Activated CD8-positive, alpha-beta T cell treated with anti-CD3 and anti-CD28 coated beads, Interleukin-2, amount 10 ng/mL, durations not matched to agents 7 days and 5 days (primary cell): ENCODE results near the gene C2orf42. TPM values are rescaled to one million over a fixed set of nuclear protein-coding genes. Genes with fewer than 3 reads are reported as not detected.
A peak's percentile ranks its signal among the peaks of the same experiment; 100 is the strongest.
"Not testable (repeated sequence)": the region's sequence is repeated elsewhere in the genome, so short reads cannot be mapped to it uniquely, and the experiment has no call there.

ENCODE experiments used
- ATAC-seq: fragments of 150-1000 bp; cut with Tn5 transposase; one replicate; pipeline ENCODE4 v1.10.0; 2021; ENCODE audit warnings: moderate library complexity
- CTCF ChIA-PET: fragments of 350-600 bp; sonication (Branson Sonifier 250); formaldehyde crosslinking; loops from one replicate; lab custom pipeline; 2021; ENCODE audit warnings: antibody characterized with exemption; lab: Charles Lee
- POLR2A ChIA-PET: fragments of 350-600 bp; sonication (Branson Sonifier 250); formaldehyde crosslinking; loops from one replicate; lab custom pipeline; 2021; ENCODE audit warnings: antibody characterized with exemption; lab: Charles Lee
- DNase-seq: peaks from one replicate; pipeline ENCODE4 v3.0.0-alpha.2; 2020
- H3K27ac Mint-ChIP-seq: one replicate; pipeline ENCODE4 v1.8.0; 2021; ENCODE audit warnings: mild to moderate bottlenecking, mixed read lengths
- H3K27me3 Mint-ChIP-seq: one replicate; pipeline ENCODE4 v1.8.0; 2021; ENCODE audit warnings: low read depth, mixed read lengths
- H3K36me3 Mint-ChIP-seq: one replicate; pipeline ENCODE4 v1.8.0; 2021; ENCODE audit warnings: low read depth, mixed read lengths
- H3K4me1 Mint-ChIP-seq: one replicate; pipeline ENCODE4 v1.8.0; 2021; ENCODE audit warnings: low read depth, mixed read lengths
- H3K4me3 Mint-ChIP-seq: one replicate; pipeline ENCODE4 v1.8.0; 2021; ENCODE audit warnings: mild to moderate bottlenecking, mixed read lengths
- H3K9me3 Mint-ChIP-seq: one replicate; pipeline ENCODE4 v1.8.0; 2022; ENCODE audit warnings: mixed read lengths; ENCODE audit not compliant: insufficient read depth
- total RNA-seq, 2 experiments: library from RNA; stranded (reverse); gene quantifications; one replicate each; pipeline ENCODE4 v1.2.3, GENCODE V29; 2021

The C2orf42 gene
- total RNA-seq, 2 experiments from 2014 or later, result 23.0 to 29.4 TPM

DNA sequence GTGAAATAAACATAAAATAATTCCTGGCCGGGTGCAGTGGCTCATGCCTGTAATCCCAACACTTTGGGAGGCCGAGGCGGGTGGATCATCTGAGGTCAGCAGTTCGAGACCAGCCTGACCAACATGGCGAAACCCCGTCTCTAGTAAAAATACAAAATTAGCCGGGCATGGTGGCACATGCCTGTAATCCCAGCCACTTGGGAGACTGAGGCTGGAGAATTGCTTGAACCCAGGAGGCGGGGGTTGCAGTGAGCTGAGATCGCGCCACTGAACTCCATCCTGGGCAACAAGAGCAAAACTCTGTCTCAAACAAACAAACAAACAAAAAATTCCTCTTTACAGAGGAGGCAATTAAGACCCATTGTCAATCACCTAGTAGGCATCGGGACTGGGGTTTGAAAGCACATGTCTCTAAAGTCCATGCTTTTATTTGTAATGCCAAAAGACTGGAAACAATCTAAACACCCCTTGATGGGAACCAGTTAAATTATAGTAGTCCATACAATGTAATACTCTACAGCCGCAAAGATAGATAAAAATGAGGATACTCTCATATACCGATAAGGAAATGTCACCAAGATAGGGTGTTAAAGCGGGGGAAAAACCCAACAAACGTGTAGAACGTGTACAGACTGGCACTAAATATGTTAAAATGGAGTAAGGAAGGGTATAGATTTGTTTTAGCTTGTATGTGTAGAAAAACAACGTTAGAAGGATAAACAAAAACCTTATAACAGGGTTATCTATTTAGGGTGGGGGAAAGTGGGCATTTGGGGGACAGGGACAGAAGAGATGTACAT is 59.3 kb downstream of the C2orf42 start:
- not testable (repeated sequence) for H3K27me3 Mint-ChIP-seq, ATAC-seq, DNase-seq, H3K36me3 Mint-ChIP-seq, H3K9me3 Mint-ChIP-seq
- POLR2A ChIA-PET, result interaction anchor here (0.7 to 15.2 kb wide), 12 partner anchors 7 to 488 kb away, joined by 3 to 370 read pairs (median 24); partner anchors contain the start of genes MXD1 and PCBP1
- peaks cover 81% of the 10 kb centered on the region for H3K4me1 Mint-ChIP-seq
- H3K4me3 Mint-ChIP-seq, result peak overlapping the region; percentile 84
- H3K27ac Mint-ChIP-seq, result peak overlapping the region; percentile 98
- CTCF ChIA-PET, result interaction anchor here (1.1 to 7.0 kb wide), 9 partner anchors 7 to 61 kb away, joined by 3 to 54 read pairs (median 20); no protein-coding TSS in a partner anchor

DNA sequence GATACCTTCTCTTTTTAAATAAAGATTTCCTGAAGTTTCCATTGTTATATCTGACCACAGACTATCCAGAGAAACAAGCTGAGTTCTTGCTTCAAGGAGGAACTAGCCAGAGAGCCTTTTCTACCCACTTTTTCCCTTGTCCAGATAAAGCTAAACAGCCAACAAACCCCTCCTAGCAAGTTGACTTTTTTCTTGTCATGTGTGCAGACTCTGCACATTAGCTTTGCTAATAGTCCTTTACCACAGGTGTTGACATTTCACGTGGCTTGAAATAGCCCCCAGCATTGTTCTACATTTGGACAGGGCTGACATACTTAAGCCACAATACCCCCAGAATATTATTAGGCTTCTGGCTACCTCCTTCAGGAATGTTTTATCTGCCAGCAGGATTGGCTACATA is 62.8 kb downstream of the C2orf42 start:
- Mint-ChIP-seq H3K9me3 (no peaks in the 10 kb centered on the region), H3K4me3 (no peak overlapping the region), H3K4me1 (peaks cover 78% of the 10 kb centered on the region), H3K27me3 (no peaks in the 10 kb centered on the region), H3K36me3 (peaks cover 7% of the 10 kb centered on the region), H3K27ac (peak overlapping the region; percentile 16)
- no peak for DNase-seq
- ChIA-PET POLR2A (interaction anchor here (0.7 to 4.8 kb wide), 3 partner anchors 10 to 41 kb away, joined by 3 to 84 read pairs (median 12); partner anchors contain the start of gene PCBP1), CTCF (interaction anchor here (0.6 to 2.1 kb wide), 5 partner anchors 8 to 213 kb away, joined by 3 to 6 read pairs (median 3); partner anchors contain the start of gene MXD1)
- ATAC-seq, result no peak

DNA sequence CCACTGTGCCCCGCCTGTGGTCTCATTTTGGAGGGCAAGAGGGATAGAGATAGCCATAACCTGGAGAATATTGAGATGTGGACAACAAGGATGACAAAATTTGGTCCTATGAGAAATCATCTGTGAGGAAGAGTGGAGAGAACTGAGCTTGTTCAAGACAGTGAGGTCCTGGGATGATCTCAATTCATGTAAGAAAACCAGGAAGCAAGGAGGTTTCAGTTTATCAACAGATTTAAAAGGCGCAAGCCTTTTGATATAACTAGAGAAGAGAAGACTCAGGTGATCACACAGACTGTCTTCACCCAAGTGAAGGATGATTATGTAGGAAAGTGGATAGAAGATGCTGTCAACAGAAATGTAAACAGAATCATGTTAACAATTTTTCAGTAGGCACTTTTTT is 64.4 kb downstream of the C2orf42 start:
- DNase-seq (no peak), ATAC-seq (no peak)
- Mint-ChIP-seq H3K36me3 (peaks cover 7% of the 10 kb centered on the region), H3K4me1 (peaks cover 83% of the 10 kb centered on the region), H3K9me3 (no peaks in the 10 kb centered on the region), H3K27me3 (no peaks in the 10 kb centered on the region), H3K4me3 (peak overlapping the region; percentile 90), H3K27ac (peak overlapping the region; percentile 99)
- ChIA-PET CTCF (interaction anchor here (0.7 to 3.7 kb wide), 7 partner anchors 9 to 55 kb away, joined by 3 to 19 read pairs (median 6); no protein-coding TSS in a partner anchor), POLR2A (interaction anchor here (0.5 to 4.8 kb wide), 8 partner anchors 7 to 65 kb away, joined by 3 to 84 read pairs (median 20); partner anchors contain the start of genes C2orf42 and PCBP1)

DNA sequence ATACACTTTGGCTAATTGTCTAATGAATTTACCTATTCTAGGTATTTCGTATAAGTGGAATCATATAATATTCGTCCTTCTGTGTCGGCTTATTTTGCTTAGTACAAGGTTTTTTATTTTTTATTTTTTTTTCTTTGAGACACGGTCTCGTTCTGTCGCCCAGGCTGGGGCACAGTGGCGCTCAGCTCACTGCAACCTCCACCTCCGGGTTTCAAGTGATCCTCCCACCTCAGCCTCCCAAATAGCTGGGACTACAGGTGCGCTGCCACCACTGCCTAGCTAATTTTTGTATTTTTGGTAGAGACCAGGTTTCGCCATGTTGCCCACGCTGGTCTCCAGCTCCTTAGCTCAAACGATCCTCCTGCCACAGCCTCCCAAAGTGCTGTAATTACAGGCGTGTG is 65.3 kb downstream of the C2orf42 start:
- Mint-ChIP-seq H3K4me1 (peaks cover 80% of the 10 kb centered on the region), H3K27ac (peak overlapping the region; percentile 99), H3K9me3 (no peaks in the 10 kb centered on the region), H3K4me3 (peak overlapping the region; percentile 90), H3K36me3 (peaks cover 7% of the 10 kb centered on the region), H3K27me3 (no peaks in the 10 kb centered on the region)
- POLR2A ChIA-PET, result interaction anchor here (0.9 to 4.8 kb wide), 12 partner anchors 8 to 66 kb away, joined by 3 to 84 read pairs (median 16); partner anchors contain the start of genes C2orf42 and PCBP1
- ATAC-seq (no peak), DNase-seq (no peak)
- CTCF ChIA-PET, result interaction anchor here (0.9 to 3.7 kb wide), 10 partner anchors 8 to 55 kb away, joined by 4 to 23 read pairs (median 12); no protein-coding TSS in a partner anchor

DNA sequence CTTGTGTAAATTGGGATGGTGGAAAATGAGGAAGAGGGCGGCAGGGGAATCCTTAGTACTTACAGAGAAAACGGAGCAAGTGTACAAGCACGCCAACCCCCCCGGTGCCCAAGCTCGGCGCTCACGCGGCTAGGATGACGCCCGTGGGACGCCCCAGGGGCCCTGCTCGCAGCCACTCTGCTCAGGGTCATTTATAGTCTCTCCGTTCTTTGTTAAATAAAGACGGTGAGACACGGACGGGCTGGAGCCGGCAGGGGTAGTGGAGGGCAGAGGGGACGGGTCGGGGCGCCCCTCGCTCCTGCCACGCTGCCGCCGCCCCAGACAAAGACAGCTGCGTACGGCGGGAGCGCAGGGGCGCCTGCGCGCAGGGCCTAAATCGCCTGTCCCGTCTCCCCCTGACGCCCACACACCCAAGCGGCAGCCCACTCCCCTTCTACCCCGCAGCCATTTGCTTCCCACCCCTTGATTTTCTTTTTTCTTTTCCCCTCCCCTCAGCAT is 65.8 kb downstream of the C2orf42 start:
- Mint-ChIP-seq H3K36me3 (peaks cover 7% of the 10 kb centered on the region), H3K27ac (peak overlapping the region; percentile 99), H3K4me3 (peak overlapping the region; percentile 90), H3K9me3 (no peaks in the 10 kb centered on the region), H3K27me3 (no peaks in the 10 kb centered on the region), H3K4me1 (peaks cover 78% of the 10 kb centered on the region)
- ATAC-seq (peak; percentile 70), DNase-seq (peak; percentile 69)
- POLR2A ChIA-PET, result interaction anchor here (1.3 to 4.8 kb wide), 14 partner anchors 8 to 211 kb away, joined by 4 to 84 read pairs (median 18); partner anchors contain the start of genes MXD1 and PCBP1
- CTCF ChIA-PET, result interaction anchor here (0.8 to 3.7 kb wide), 13 partner anchors 8 to 54 kb away, joined by 3 to 23 read pairs (median 11); no protein-coding TSS in a partner anchor

DNA sequence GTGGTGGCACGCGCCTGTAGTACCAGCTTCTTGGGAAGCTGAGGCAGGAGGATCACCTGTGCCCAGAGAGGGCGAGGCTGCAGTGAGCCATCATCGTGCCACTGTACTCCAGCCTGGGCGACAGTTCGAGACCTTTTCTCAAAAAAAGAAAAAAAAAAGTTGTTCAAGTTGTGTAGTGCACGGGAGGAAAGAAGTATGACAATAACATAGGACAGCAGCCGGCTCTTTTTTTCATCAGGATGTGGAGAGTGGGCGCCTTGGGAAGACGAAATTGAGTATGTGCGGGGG is 67.0 kb downstream of the C2orf42 start:
- H3K27ac Mint-ChIP-seq, result peak overlapping the region; percentile 99
- no peaks in the 10 kb centered on the region for H3K27me3 Mint-ChIP-seq
- H3K36me3 Mint-ChIP-seq, result peaks cover 3% of the 10 kb centered on the region
- peaks cover 78% of the 10 kb centered on the region for H3K4me1 Mint-ChIP-seq
- H3K9me3 Mint-ChIP-seq, result no peaks in the 10 kb centered on the region
- CTCF ChIA-PET, result interaction anchor here (1.1 to 3.7 kb wide), 11 partner anchors 8 to 35 kb away, joined by 3 to 23 read pairs (median 11); no protein-coding TSS in a partner anchor
- POLR2A ChIA-PET, result interaction anchor here (1.3 to 4.8 kb wide), 14 partner anchors 8 to 210 kb away, joined by 4 to 84 read pairs (median 18); partner anchors contain the start of genes MXD1 and PCBP1
- ATAC-seq (peak; percentile 4), DNase-seq (no peak)
- peak overlapping the region; percentile 90 for H3K4me3 Mint-ChIP-seq

DNA sequence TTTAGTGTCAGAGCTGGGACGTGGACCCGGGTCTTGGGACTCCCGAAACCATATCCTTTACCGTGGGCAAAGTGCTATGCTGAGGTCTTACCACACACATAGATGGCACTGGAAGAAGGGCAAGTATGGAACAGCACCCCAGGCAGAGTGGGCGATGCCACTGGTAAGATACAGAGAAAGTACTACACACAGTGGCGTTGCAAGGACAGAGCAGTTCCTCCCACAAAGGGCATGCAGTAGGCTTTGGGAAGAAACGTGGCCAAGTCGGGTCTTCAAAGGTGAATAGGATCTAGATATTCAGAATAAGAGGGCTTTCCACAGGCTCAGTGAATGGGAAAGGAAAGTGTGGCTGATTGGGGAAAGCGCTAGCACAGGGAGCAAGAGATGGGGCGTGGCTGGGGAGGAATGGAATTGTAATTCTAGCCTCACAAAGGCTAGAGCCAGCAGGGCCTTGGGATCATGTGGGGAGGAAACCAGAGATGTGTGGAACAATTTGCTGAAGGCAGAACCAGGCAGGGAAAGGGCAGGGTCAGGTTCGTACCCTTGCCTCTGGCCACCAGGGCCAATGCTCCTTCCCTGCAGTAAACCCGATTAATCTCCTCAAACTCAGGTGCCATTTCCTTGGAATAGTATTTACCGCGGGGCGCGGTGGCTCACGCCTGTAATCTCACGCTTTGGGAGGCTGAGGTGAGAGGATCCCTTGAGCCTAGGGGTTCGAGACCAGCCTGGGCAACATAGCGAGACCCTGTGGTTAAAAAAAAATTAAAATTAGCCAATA is 67.6 kb downstream of the C2orf42 start:
- H3K9me3 Mint-ChIP-seq, result no peaks in the 10 kb centered on the region
- ATAC-seq, result no peak
- no peaks in the 10 kb centered on the region for H3K27me3 Mint-ChIP-seq
- peak overlapping the region; percentile 99 for H3K27ac Mint-ChIP-seq
- CTCF ChIA-PET, result interaction anchor here (0.9 to 3.7 kb wide), 14 partner anchors 7 to 209 kb away, joined by 3 to 23 read pairs (median 12); partner anchors contain the start of gene MXD1
- H3K4me3 Mint-ChIP-seq, result peak overlapping the region; percentile 90
- peaks cover 77% of the 10 kb centered on the region for H3K4me1 Mint-ChIP-seq
- POLR2A ChIA-PET, result interaction anchor here (1.3 to 4.8 kb wide), 15 partner anchors 8 to 209 kb away, joined by 3 to 84 read pairs (median 21); partner anchors contain the start of genes C2orf42, MXD1 and PCBP1
- DNase-seq, result peak; percentile 24
- peaks cover 1% of the 10 kb centered on the region for H3K36me3 Mint-ChIP-seq

DNA sequence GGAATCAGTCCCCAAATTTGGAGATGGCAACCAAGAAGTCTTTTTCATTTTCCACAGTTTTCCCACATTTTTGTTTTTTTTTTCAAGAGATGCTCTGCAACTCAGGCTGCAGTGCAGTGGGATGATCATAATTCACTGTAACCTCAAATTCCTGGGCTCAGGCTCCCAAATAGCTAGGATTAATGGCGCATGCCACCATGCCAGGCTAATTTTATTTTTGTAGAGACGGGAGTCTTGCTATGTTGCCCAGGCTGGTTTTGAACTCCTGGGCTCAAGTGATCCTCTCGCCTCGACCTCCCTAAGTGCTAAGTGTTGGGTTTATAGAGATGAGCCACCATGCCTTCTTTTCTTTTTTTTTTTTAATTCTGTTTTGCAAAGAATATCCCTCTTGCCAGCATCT is 68.3 kb downstream of the C2orf42 start:
- Mint-ChIP-seq H3K27me3 (no peaks in the 10 kb centered on the region), H3K4me3 (no peak overlapping the region), H3K9me3 (no peaks in the 10 kb centered on the region), H3K4me1 (peaks cover 75% of the 10 kb centered on the region), H3K27ac (no peak overlapping the region), H3K36me3 (no peaks in the 10 kb centered on the region)
- ATAC-seq (no peak), DNase-seq (no peak)
- ChIA-PET CTCF (interaction anchor here (0.9 to 3.0 kb wide), 8 partner anchors 9 to 208 kb away, joined by 3 to 20 read pairs (median 4); partner anchors contain the start of gene MXD1), POLR2A (interaction anchor here (0.8 to 2.8 kb wide), 8 partner anchors 9 to 68 kb away, joined by 3 to 23 read pairs (median 4); partner anchors contain the start of genes C2orf42 and PCBP1)

DNA sequence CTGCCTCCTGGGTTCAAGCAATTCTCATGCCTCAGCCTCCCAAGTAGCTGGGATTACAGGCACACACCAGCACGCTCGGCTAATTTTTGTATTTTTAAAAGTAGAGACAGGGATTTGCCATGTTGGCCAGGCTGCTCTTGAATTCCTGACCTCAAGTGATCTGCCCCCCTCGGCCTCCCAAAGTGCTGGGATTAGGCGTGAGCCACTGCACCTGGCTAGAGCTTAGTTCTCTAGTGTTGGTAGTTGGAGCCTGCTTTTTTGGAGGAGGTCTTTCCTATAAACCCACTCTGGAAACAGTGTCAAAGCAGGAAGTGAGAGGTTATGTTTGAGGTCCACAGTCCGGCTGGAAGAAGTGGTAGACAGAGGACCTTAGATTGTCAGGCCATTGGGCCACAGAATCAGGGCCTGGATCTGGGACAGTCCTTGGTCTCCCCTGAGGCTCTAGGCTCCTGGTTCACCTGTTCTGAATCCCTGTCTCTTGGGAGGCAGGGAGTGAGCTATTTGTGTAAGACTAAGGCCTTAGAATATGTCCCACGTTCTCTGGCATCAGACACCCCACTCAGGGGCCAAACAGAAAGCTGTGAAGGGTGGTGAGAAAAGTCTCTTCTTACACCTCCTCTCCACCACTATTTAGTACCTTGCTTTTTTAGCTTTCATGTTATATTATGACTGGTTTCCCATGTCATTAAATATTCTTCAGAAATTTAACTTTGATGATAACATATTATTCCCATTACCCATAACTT is 69.0 kb downstream of the C2orf42 start:
- H3K4me1 Mint-ChIP-seq, result peaks cover 74% of the 10 kb centered on the region
- ATAC-seq (no peak), DNase-seq (peak; percentile 23)
- peak overlapping the region; percentile 66 for H3K27ac Mint-ChIP-seq
- no peaks in the 10 kb centered on the region for H3K36me3 Mint-ChIP-seq
- no peaks in the 10 kb centered on the region for H3K9me3 Mint-ChIP-seq
- ChIA-PET POLR2A (interaction anchor here (0.8 to 2.8 kb wide), 11 partner anchors 9 to 69 kb away, joined by 3 to 23 read pairs (median 5); partner anchors contain the start of genes C2orf42 and PCBP1), CTCF (interaction anchor here (1.1 to 3.0 kb wide), 8 partner anchors 9 to 51 kb away, joined by 3 to 20 read pairs (median 5); no protein-coding TSS in a partner anchor)
- H3K4me3 Mint-ChIP-seq, result no peak overlapping the region
- H3K27me3 Mint-ChIP-seq, result no peaks in the 10 kb centered on the region
